Type B pancreatic cell (in vitro differentiated cells): ENCODE results near the gene UBXN6. TPM values are rescaled to one million over a fixed set of nuclear protein-coding genes. Genes with fewer than 3 reads are reported as not detected.

Experiments
- DNase-seq: peaks from one replicate; pipeline ENCODE4 v3.0.0; 2021; ENCODE audit warnings: mixed read lengths; ENCODE audit not compliant: unreplicated experiment; ENCODE audit errors: extremely low spot score
- H3K27ac Mint-ChIP-seq: 2 replicates; pipeline ENCODE4 v1.8.0; 2021; ENCODE audit warnings: mild to moderate bottlenecking, mixed read lengths
- H3K27me3 Mint-ChIP-seq: 2 replicates; pipeline ENCODE4 v1.8.0; 2021; ENCODE audit warnings: mixed read lengths
- H3K36me3 Mint-ChIP-seq: 2 replicates; pipeline ENCODE4 v1.8.0; 2021; ENCODE audit warnings: mixed read lengths
- H3K4me1 Mint-ChIP-seq: one replicate; pipeline ENCODE4 v1.8.0; 2021; ENCODE audit warnings: mixed read lengths; ENCODE audit not compliant: unreplicated experiment
- H3K4me3 Mint-ChIP-seq: 2 replicates; pipeline ENCODE4 v1.8.0; 2021; ENCODE audit warnings: mild to moderate bottlenecking, mixed read lengths
- H3K9me3 Mint-ChIP-seq: 2 replicates; pipeline ENCODE4 v1.8.0; 2021; ENCODE audit warnings: mixed read lengths
- CTCF ChIP-seq: fragments of 200-600 bp; sonication (generic); conservative IDR thresholded peaks from 2 replicates; pipeline ENCODE4 v1.5.0; 2021; ENCODE audit warnings: antibody characterized with exemption, mild to moderate bottlenecking
- total RNA-seq: library from RNA; stranded (reverse); gene quantifications from 2 replicates; pipeline ENCODE4 v1.2.1, GENCODE V29; 2021; ENCODE audit warnings: low replicate concordance

UBXN6 gene
- total RNA-seq, 1 donor from 2014 or later, result 60.8 TPM

- Mint-ChIP-seq H3K4me1 (no peaks in the 10 kb centered on the region), H3K4me3 (no peak overlapping the region), H3K9me3 (no peaks in the 10 kb centered on the region), H3K27me3 (no peaks in the 10 kb centered on the region), H3K27ac (no peak overlapping the region), H3K36me3 (peaks cover 11% of the 10 kb centered on the region)
- TF ChIP-seq CTCF, result no peak
- no peak for DNase-seq
Measured at GRCh38 chr19:4428326-4428975, 29.1 kb downstream of the UBXN6 start.

GRCh38 chr19:4425537-4425936 is 32.1 kb downstream of the UBXN6 start:
- no peak for TF ChIP-seq CTCF
- Mint-ChIP-seq H3K9me3 (no peaks in the 10 kb centered on the region), H3K4me3 (no peak overlapping the region), H3K27me3 (no peaks in the 10 kb centered on the region), H3K4me1 (no peaks in the 10 kb centered on the region), H3K27ac (no peak overlapping the region), H3K36me3 (peaks cover 14% of the 10 kb centered on the region)
- DNase-seq, result no peak

GRCh38 chr19:4423416-4424126 is 34.0 kb downstream of the UBXN6 start:
- Mint-ChIP-seq H3K4me3 (no peak overlapping the region), H3K9me3 (no peaks in the 10 kb centered on the region), H3K27ac (no peak overlapping the region), H3K4me1 (no peaks in the 10 kb centered on the region), H3K27me3 (no peaks in the 10 kb centered on the region), H3K36me3 (peaks cover 10% of the 10 kb centered on the region)
- DNase-seq, result no peak
- TF ChIP-seq CTCF, result no peak

GRCh38 chr19:4416268-4416667 is 41.3 kb downstream of the UBXN6 start:
- Mint-ChIP-seq H3K4me1 (peaks cover 11% of the 10 kb centered on the region), H3K27ac (peak overlapping the region; percentile 38), H3K4me3 (no peak overlapping the region), H3K9me3 (no peaks in the 10 kb centered on the region), H3K27me3 (no peaks in the 10 kb centered on the region), H3K36me3 (peaks cover 6% of the 10 kb centered on the region)
- TF ChIP-seq CTCF, result no peak
- no peak for DNase-seq

- Mint-ChIP-seq H3K9me3 (no peaks in the 10 kb centered on the region), H3K4me1 (peaks cover 11% of the 10 kb centered on the region), H3K4me3 (no peak overlapping the region), H3K36me3 (peaks cover 6% of the 10 kb centered on the region), H3K27ac (no peak overlapping the region), H3K27me3 (no peaks in the 10 kb centered on the region)
- no peak for DNase-seq
- no peak for TF ChIP-seq CTCF
Measured at GRCh38 chr19:4415352-4415751, 42.2 kb downstream of the UBXN6 start.
